ENCODE data around the gene SQSTM1. TPM values are rescaled to one million over a fixed set of nuclear protein-coding genes. Genes with fewer than 3 reads are reported as not detected.

Gene SQSTM1
- polyA plus RNA-seq, 2 of the 4 experiments (the other 2 are of a cell fraction) = 362 to 625 TPM

GRCh38 chr5:179798771-179799643 is 21.7 kb upstream of the SQSTM1 start:
- Histone ChIP-seq H3K4me3 (no peak overlapping the region), H3K27ac (no peak overlapping the region), H3K4me1 (peaks cover 35% of the 10 kb centered on the region), H3K9me3 (no peaks in the 10 kb centered on the region), H3K4me2 (no peak overlapping the region)
- WGBS (ENCODE audit: missing lambda C conversion rate) = 94% methylated on average over 28 of the region's 36 CpGs
- no peak for TF ChIP-seq SMC3 (IDR thresholded peaks at IDR 0.05)
- TF ChIP-seq EHMT2 (IDR thresholded peaks at IDR 0.05; ENCODE audit: low read depth) = no peak
- TF ChIP-seq JUN (IDR thresholded peaks at IDR 0.05) = no peak
- TF ChIP-seq RNF2 (IDR thresholded peaks at IDR 0.05; ENCODE audit: borderline replicate concordance, low read depth) = no peak
- TF ChIP-seq ELK1 (IDR thresholded peaks at IDR 0.05; ENCODE audit: low read depth, low read length) = no peak
- TF ChIP-seq HOXB13 (CRISPR knock-in tag; IDR thresholded peaks at IDR 0.05; ENCODE audit: low read depth) = no peak
- TF ChIP-seq, protein P1, sequence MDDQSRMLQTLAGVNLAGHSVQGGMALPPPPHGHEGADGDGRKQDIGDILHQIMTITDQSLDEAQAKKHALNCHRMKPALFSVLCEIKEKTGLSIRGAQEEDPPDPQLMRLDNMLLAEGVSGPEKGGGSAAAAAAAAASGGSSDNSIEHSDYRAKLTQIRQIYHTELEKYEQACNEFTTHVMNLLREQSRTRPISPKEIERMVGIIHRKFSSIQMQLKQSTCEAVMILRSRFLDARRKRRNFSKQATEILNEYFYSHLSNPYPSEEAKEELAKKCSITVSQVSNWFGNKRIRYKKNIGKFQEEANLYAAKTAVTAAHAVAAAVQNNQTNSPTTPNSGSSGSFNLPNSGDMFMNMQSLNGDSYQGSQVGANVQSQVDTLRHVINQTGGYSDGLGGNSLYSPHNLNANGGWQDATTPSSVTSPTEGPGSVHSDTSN (IDR thresholded peaks at IDR 0.05) = no peak
- no peak for TF ChIP-seq SREBF2 (IDR thresholded peaks at IDR 0.05)
- TF ChIP-seq EHF (CRISPR knock-in tag; IDR thresholded peaks at IDR 0.05) = no peak
- no peak for TF ChIP-seq CBX8 (IDR thresholded peaks at IDR 0.05)
- no peak for TF ChIP-seq HMGXB4 (CRISPR knock-in tag; IDR thresholded peaks at IDR 0.05; ENCODE audit: borderline replicate concordance)
- no peak for TF ChIP-seq CHD2 (IDR thresholded peaks at IDR 0.05; ENCODE audit: low read length, partially characterized antibody)
- no peak for TF ChIP-seq CEBPB (IDR thresholded peaks at IDR 0.05)
- no peak for TF ChIP-seq FOXS1 (CRISPR knock-in tag; IDR thresholded peaks at IDR 0.05)
- no peak for TF ChIP-seq ZSCAN20 (CRISPR knock-in tag; IDR thresholded peaks at IDR 0.05)
- no peak for TF ChIP-seq KDM5A (IDR thresholded peaks at IDR 0.05)
- no peak for TF ChIP-seq TP53 (CRISPR knock-in tag; IDR thresholded peaks at IDR 0.05)
- FAIRE-seq = no peak
- POLR2A ChIA-PET = no interaction called here
- ATAC-seq = no peak
- no peak for DNase-seq (ENCODE audit: low read depth in 1 of 2, low spot score in 1 of 2)
- CTCF ChIA-PET = interaction anchor here (1.2 to 6.2 kb wide), 6 partner anchors 10 to 37 kb away, joined by 4 to 86 read pairs (median 34); no protein-coding TSS in a partner anchor

- ATAC-seq (no peak), FAIRE-seq (no peak), DNase-seq (ENCODE audit: low read depth in 1 of 2, low spot score in 1 of 2) (no peak)
- H3K4me2 ChIP-seq = no peak overlapping the region
- H3K4me3 ChIP-seq = no peak overlapping the region
- H3K27ac ChIP-seq = no peak overlapping the region
- peaks cover 41% of the 10 kb centered on the region for H3K4me1 ChIP-seq
- POLR2A ChIA-PET = no interaction called here
- TF ChIP-seq RFX5 (IDR thresholded peaks at IDR 0.05) (no peak), FOSL2 (IDR thresholded peaks at IDR 0.05) (no peak), FOSL2 (CRISPR knock-in tag; IDR thresholded peaks at IDR 0.05) (no peak), HDAC2 (IDR thresholded peaks at IDR 0.05) (no peak), ZC3H11A (IDR thresholded peaks at IDR 0.05) (no peak), EHF (CRISPR knock-in tag; IDR thresholded peaks at IDR 0.05) (no peak), POLR2A (IDR thresholded peaks at IDR 0.05; ENCODE audit: low read length) (no peak), RNF2 (IDR thresholded peaks at IDR 0.05; ENCODE audit: borderline replicate concordance, low read depth) (no peak), KDM5A (IDR thresholded peaks at IDR 0.05) (no peak), GATA3 (IDR thresholded peaks at IDR 0.05; ENCODE audit: borderline replicate concordance) (no peak), POLR2AphosphoS2 (conservative IDR thresholded peaks at IDR 0.05; ENCODE audit: low read length) (no peak), HMGXB4 (CRISPR knock-in tag; IDR thresholded peaks at IDR 0.05; ENCODE audit: borderline replicate concordance) (no peak), NFE2L2 (conservative IDR thresholded peaks at IDR 0.05; ENCODE audit: low read length) (no peak), HOXB13 (CRISPR knock-in tag; IDR thresholded peaks at IDR 0.05; ENCODE audit: low read depth) (no peak), MYC (IDR thresholded peaks at IDR 0.05; ENCODE audit: borderline replicate concordance, low read length) (no peak)
- TF ChIP-seq, protein P2, sequence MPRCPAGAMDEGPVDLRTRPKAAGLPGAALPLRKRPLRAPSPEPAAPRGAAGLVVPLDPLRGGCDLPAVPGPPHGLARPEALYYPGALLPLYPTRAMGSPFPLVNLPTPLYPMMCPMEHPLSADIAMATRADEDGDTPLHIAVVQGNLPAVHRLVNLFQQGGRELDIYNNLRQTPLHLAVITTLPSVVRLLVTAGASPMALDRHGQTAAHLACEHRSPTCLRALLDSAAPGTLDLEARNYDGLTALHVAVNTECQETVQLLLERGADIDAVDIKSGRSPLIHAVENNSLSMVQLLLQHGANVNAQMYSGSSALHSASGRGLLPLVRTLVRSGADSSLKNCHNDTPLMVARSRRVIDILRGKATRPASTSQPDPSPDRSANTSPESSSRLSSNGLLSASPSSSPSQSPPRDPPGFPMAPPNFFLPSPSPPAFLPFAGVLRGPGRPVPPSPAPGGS (IDR thresholded peaks at IDR 0.05) = no peak
- no peaks in the 10 kb centered on the region for H3K9me3 ChIP-seq
- CTCF ChIA-PET = interaction anchor here (6.2 kb wide), 1 partner anchor 29 kb away, joined by 86 read pairs; no protein-coding TSS in a partner anchor
- WGBS (ENCODE audit: missing lambda C conversion rate) = 92% methylated on average over 3 of the region's 5 CpGs
Observed at GRCh38 chr5:179799644-179799973, 21.1 kb upstream of the SQSTM1 start.
